Fibroblast of lung (primary cell): Measurements from ENCODE around the gene LATS1.

Experiments
- CTCF ChIP-seq, 2 donors: IDR thresholded peaks in 1 of 2; conservative IDR thresholded peaks in 1 of 2; 1 replicate in 1 of 2; 2 replicates in 1 of 2; pipeline ENCODE4 v1.5.1; 2011 to 2012; ENCODE audit warnings: low read length in 2 of 2, control low read depth in 1 of 2, inconsistent platforms in 1 of 2, low read depth in 1 of 2, mild to moderate bottlenecking in 1 of 2
- EZH2 ChIP-seq: IDR thresholded peaks from 2 replicates; pipeline ENCODE4 v1.5.1; 2012; ENCODE audit warnings: low read length, control low read depth, mild to moderate bottlenecking; ENCODE audit errors: missing control alignments

GRCh38 chr6:149727793-149728498 lies 10.0 kb upstream of the LATS1 start:
- TF ChIP-seq CTCF (conservative IDR thresholded peaks at IDR 0.05 in 1 of 2, IDR thresholded peaks at IDR 0.05 in 1 of 2; ENCODE audit: low read depth in 1 of 2, low read length in 2 of 2) (no peak), EZH2 (no peak)
